MM.1S (cell line): ENCODE results near the gene SFSWAP.

ENCODE experiments used
- DNase-seq: peaks from one replicate; pipeline ENCODE4 v3.0.0-alpha.2; 2015
- H2AFZ ChIP-seq: fragments of 300-600 bp; sonication (generic); 2 replicates; pipeline ENCODE4 v1.6.0; 2016; ENCODE audit warnings: antibody characterized with exemption, low read length
- H3F3A ChIP-seq: fragments of 300-600 bp; sonication (generic); 2 replicates; pipeline ENCODE4 v1.6.1; 2016; ENCODE audit warnings: mild to moderate bottlenecking, antibody characterized with exemption, low read length, moderate library complexity, mixed read lengths; ENCODE audit not compliant: insufficient read depth
- H3K27ac ChIP-seq: fragments of 300-600 bp; sonication (generic); 2 replicates; pipeline ENCODE4 v1.5.1; 2016; ENCODE audit warnings: mild to moderate bottlenecking, low read length
- H3K27me3 ChIP-seq: fragments of 300-600 bp; sonication (generic); replicated peaks from 2 replicates; pipeline ENCODE4 v1.6.0; 2016; ENCODE audit warnings: low read length; ENCODE audit not compliant: insufficient read depth
- H3K36me3 ChIP-seq: fragments of 300-600 bp; sonication (generic); replicated peaks from 2 replicates; pipeline ENCODE4 v1.6.1; 2016; ENCODE audit warnings: mild to moderate bottlenecking, low read length, mixed read lengths; ENCODE audit not compliant: insufficient read depth
- H3K4me1 ChIP-seq: fragments of 300-600 bp; sonication (generic); 2 replicates; pipeline ENCODE4 v1.6.1; 2016; ENCODE audit warnings: low read length, mixed read lengths
- H3K4me2 ChIP-seq: fragments of 300-600 bp; sonication (generic); 2 replicates; pipeline ENCODE4 v1.6.0; 2016; ENCODE audit warnings: low read depth, low read length
- H3K4me3 ChIP-seq: fragments of 300-600 bp; sonication (generic); 2 replicates; pipeline ENCODE4 v1.5.1; 2016; ENCODE audit warnings: low read length, mixed read lengths
- H3K79me2 ChIP-seq: fragments of 300-600 bp; sonication (generic); 2 replicates; pipeline ENCODE4 v1.6.1; 2016; ENCODE audit warnings: mixed run types, low read length, mixed read lengths
- H3K9ac ChIP-seq: fragments of 300-600 bp; sonication (generic); 2 replicates; pipeline ENCODE4 v1.6.1; 2016; ENCODE audit warnings: low read length, mixed read lengths
- H3K9me2 ChIP-seq: fragments of 300-600 bp; sonication (generic); replicated peaks from 2 replicates; pipeline ENCODE4 v1.6.1; 2016; ENCODE audit warnings: mild to moderate bottlenecking, low read length, mixed read lengths; ENCODE audit not compliant: insufficient read depth
- H3K9me3 ChIP-seq: fragments of 300-600 bp; sonication (generic); replicated peaks from 2 replicates; pipeline ENCODE4 v1.6.1; 2016; ENCODE audit warnings: mild to moderate bottlenecking, low read length, mixed read lengths; ENCODE audit not compliant: insufficient read depth
- H4K20me1 ChIP-seq: fragments of 300-600 bp; sonication (generic); 2 replicates; pipeline ENCODE4 v1.6.1; 2016; ENCODE audit warnings: mild to moderate bottlenecking, low read length, moderate library complexity, mixed read lengths; ENCODE audit not compliant: insufficient read depth
- EZH2 ChIP-seq: fragments of 300-600 bp; sonication (generic); optimal IDR thresholded peaks from 2 replicates; pipeline ENCODE3; 2017; ENCODE audit warnings: low read depth, mild to moderate bottlenecking, antibody characterized with exemption, low read length, mixed read lengths
- EZH2phosphoT487 ChIP-seq: fragments of 300-600 bp; sonication (generic); IDR thresholded peaks from 2 replicates; pipeline ENCODE4 v1.6.1; 2018; ENCODE audit warnings: antibody characterized with exemption, low read length
- TF ChIP-seq, protein P1 (sequence below): fragments of 300-600 bp; sonication (generic); IDR thresholded peaks from 2 replicates; pipeline ENCODE4 v1.5.1; 2016; ENCODE audit warnings: antibody characterized with exemption, low read length, mixed read lengths

Gene SFSWAP

DNA sequence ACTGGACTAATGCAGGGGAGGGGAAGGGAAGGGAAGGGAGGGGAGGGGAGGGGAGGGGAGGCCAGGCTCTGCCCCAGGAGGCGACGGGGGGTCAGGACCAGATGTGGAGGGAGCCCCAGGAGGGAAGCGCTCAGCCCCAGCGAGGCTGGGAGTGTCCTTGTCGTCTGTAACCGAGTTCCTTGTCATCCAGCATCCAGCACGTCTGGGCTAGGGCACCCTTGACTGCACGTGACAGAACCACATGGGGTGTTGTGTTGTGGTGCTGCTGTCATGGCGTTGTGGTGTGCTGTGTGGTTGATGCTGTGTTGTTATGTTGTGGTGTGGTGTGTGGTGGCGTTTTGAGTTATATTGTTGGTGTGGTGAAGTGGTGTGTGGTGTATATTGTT lies 28.4 kb upstream of the SFSWAP start:
- no peak overlapping the region for H3K4me3 ChIP-seq
- TF ChIP-seq, protein P1, sequence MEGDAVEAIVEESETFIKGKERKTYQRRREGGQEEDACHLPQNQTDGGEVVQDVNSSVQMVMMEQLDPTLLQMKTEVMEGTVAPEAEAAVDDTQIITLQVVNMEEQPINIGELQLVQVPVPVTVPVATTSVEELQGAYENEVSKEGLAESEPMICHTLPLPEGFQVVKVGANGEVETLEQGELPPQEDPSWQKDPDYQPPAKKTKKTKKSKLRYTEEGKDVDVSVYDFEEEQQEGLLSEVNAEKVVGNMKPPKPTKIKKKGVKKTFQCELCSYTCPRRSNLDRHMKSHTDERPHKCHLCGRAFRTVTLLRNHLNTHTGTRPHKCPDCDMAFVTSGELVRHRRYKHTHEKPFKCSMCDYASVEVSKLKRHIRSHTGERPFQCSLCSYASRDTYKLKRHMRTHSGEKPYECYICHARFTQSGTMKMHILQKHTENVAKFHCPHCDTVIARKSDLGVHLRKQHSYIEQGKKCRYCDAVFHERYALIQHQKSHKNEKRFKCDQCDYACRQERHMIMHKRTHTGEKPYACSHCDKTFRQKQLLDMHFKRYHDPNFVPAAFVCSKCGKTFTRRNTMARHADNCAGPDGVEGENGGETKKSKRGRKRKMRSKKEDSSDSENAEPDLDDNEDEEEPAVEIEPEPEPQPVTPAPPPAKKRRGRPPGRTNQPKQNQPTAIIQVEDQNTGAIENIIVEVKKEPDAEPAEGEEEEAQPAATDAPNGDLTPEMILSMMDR, result no peak
- TF ChIP-seq EZH2phosphoT487 (no peak), EZH2 (no peak)
- no peaks in the 10 kb centered on the region for H3K9me2 ChIP-seq
- no peaks in the 10 kb centered on the region for H3K4me1 ChIP-seq
- H3K27ac ChIP-seq, result no peak overlapping the region
- H3K79me2 ChIP-seq, result no peaks in the 10 kb centered on the region
- H3K27me3 ChIP-seq, result no peaks in the 10 kb centered on the region
- no peaks in the 10 kb centered on the region for H3K36me3 ChIP-seq
- H3K9me3 ChIP-seq, result no peaks in the 10 kb centered on the region
- H3K4me2 ChIP-seq, result no peak overlapping the region
- no peak overlapping the region for H2AFZ ChIP-seq
- no peaks in the 10 kb centered on the region for H4K20me1 ChIP-seq
- DNase-seq, result no peak
- no peak overlapping the region for H3K9ac ChIP-seq
- H3F3A ChIP-seq, result no peaks in the 10 kb centered on the region

DNA sequence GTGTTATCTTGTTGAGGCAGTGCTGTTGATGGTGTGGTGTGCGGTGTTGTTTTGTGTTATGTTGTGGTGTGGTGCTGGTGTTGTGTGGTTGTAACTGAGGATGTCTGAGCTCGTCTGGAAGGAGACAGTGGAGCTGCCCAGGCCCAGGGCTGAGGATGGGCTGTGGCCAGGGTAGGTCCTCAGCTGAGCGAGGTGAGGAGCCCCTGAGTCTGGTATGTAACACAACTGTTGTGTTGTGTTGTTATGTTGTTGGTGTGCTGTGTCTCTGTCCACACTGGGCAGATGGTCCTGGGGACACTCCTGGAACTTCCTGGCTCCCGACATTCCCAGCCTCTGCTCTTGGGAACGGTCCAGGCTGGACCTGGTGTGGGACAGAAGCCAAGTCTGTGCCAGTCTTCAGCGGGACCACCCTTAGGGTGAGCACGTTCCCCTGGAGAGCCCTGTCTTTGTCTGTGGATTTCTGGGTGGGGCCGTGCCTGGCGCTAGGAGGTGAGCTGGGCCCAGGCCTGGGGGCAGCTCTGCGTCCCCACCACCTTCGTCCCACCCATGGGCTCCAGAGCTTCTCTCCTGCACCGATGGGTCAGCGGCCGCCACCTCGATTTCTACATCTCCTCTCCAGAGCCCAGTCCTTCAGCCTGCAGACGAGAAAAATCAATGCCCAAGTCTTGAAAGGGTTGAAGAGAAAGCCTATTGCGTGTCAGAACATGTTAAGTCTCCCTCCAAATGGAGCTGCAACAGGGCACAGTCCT lies 27.4 kb upstream of the SFSWAP start:
- DNase-seq, result no peak
- Histone ChIP-seq H4K20me1 (no peaks in the 10 kb centered on the region), H3K4me1 (no peaks in the 10 kb centered on the region), H3K9ac (no peak overlapping the region), H3K4me2 (no peak overlapping the region), H3K79me2 (no peaks in the 10 kb centered on the region), H3K9me3 (no peaks in the 10 kb centered on the region), H3K27me3 (no peaks in the 10 kb centered on the region), H3F3A (no peaks in the 10 kb centered on the region), H3K9me2 (no peaks in the 10 kb centered on the region), H3K36me3 (no peaks in the 10 kb centered on the region), H2AFZ (no peak overlapping the region), H3K27ac (no peak overlapping the region), H3K4me3 (no peak overlapping the region)
- TF ChIP-seq EZH2phosphoT487 (no peak), EZH2 (no peak)
- TF ChIP-seq, protein P1, result no peak

DNA sequence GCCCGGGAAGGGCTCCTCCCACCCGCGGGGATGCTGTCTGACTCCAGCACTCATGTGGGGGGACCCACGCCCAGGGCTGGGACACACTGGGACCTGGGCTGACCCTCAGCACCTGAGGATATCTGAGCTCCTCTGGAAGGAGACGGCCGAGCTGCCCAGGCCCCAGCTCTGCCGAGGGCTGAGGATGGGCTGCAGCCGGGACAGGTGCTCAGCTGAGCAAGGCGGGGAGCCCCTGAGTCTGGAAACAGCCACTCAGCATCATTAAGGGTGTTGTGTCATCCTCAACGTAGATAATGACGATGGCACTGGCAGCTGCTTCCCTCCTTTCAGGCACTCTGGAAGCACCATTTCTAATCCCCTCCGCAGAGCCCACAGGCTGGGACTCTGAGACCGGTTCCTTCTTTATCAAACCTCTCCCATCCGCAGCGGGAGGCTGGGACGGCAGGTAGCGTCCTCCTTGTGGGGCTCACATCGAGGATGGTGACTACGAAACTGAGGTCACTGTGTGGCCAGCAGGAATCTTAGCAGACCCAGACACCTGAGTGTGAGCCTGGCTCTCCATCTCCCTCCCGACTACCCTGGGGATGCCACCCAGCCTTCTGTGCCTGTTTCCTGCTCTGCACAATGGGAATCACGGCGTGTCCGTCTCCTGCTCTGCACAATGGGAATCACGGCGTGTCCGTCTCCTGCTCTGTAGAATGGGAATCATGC lies 26.7 kb upstream of the SFSWAP start:
- no peak overlapping the region for H3K4me3 ChIP-seq
- no peak overlapping the region for H3K27ac ChIP-seq
- no peaks in the 10 kb centered on the region for H3K9me2 ChIP-seq
- H3K4me1 ChIP-seq, result no peaks in the 10 kb centered on the region
- no peaks in the 10 kb centered on the region for H3K36me3 ChIP-seq
- H3K27me3 ChIP-seq, result no peaks in the 10 kb centered on the region
- no peak overlapping the region for H3K9ac ChIP-seq
- TF ChIP-seq EZH2 (no peak), EZH2phosphoT487 (no peak)
- TF ChIP-seq, protein P1, result no peak
- H2AFZ ChIP-seq, result no peak overlapping the region
- H3F3A ChIP-seq, result no peaks in the 10 kb centered on the region
- no peak for DNase-seq
- H4K20me1 ChIP-seq, result no peaks in the 10 kb centered on the region
- H3K79me2 ChIP-seq, result no peaks in the 10 kb centered on the region
- no peaks in the 10 kb centered on the region for H3K9me3 ChIP-seq
- no peak overlapping the region for H3K4me2 ChIP-seq
